ENCODE results near the gene CARS2.

The CARS2 gene

DNA sequence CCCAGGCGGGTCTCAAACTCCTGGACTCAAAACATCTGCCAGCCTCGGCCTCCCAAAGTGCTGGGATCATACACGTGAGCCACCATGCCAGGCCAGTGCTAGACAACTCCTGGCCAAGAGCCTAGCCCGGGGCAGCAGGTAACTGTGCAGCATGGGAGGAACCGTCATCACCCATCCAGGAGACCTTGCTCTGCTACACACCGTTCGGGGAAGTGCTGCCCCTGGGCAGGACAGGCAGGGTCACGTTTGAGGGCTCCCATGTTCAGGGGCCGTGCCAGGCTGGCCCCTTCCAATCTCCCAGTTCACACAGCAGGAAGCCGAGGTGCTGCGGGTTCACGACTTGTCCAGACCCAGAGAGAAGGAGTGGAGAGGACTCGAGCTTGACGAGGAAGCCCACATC is 55.5 kb downstream of the CARS2 start:
- no peak for DNase-seq

GRCh38 chr13:110649551-110649950 is 56.4 kb downstream of the CARS2 start:
- no peak for DNase-seq

- no peak for DNase-seq
Measured at GRCh38 chr13:110648848-110649421, 57.0 kb downstream of the CARS2 start.

GRCh38 chr13:110648146-110648819 is 57.6 kb downstream of the CARS2 start:
- DNase-seq: no peak

DNA sequence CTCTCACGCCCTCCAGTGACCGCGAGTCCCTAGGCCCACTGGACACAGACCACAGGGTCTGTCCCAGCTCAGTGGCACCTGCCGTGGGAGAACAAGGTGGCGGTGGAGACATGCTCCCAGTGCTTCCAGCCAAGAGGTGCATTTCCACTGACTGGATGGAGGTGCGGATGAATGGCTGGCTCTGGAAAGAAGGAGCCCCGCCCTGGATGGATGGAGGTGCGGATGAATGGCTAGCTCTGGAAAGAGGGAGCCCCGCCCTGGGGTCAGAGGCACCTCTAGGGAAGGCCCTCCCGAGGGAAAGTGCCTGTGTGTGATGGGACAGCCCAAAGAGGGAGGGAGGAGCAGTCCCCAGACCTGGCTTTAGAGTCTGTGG is 58.6 kb downstream of the CARS2 start:
- no peak for DNase-seq

- DNase-seq: no peak
Measured at GRCh38 chr13:110646442-110647364, 59.2 kb downstream of the CARS2 start.

DNA sequence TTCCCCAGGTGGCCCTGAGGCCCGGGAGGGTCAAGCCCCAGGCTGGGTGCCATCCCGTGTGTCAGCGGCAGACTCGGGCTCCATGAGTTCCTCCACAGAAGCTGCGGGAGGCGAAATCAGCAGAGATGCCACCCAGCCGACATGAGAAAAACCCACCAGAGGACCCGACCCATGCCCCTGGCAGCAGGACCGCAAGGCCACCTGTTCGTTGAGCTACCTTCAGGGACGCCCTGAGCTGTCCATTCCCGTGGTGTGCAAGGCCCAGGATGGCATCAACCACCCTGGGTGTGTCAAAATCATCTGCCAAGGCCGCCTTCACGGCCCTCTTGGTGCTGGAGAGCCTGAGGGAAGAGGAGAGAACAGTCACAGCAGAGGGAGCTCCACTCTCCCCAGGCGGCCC is 60.2 kb downstream of the CARS2 start:
- no peak for DNase-seq

- DNase-seq: peak; percentile 51 to 79
Measured at GRCh38 chr13:110644892-110645521, 60.9 kb downstream of the CARS2 start.

GRCh38 chr13:110643768-110644421 is 62.0 kb downstream of the CARS2 start:
- no peak for DNase-seq

DNA sequence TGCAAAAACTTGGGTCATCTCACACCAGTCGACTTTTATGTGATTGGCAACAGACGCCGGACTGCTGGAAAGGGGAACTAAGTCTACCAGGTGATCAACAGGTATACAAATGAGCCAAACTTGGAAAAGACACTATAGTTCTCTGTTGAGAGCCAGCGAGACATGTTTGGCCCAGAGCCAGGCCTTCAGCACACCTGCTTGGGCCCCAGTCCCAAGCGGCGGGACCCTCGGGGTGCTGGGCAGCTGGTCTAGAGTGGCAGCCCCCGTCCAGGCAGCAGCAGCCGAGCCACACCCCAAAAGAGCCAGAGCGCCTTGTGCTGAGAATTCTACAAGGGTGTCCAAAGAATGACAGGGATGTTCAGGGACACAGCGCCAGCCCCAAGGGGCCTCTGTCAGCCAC is 62.6 kb downstream of the CARS2 start:
- DNase-seq: no peak

DNA sequence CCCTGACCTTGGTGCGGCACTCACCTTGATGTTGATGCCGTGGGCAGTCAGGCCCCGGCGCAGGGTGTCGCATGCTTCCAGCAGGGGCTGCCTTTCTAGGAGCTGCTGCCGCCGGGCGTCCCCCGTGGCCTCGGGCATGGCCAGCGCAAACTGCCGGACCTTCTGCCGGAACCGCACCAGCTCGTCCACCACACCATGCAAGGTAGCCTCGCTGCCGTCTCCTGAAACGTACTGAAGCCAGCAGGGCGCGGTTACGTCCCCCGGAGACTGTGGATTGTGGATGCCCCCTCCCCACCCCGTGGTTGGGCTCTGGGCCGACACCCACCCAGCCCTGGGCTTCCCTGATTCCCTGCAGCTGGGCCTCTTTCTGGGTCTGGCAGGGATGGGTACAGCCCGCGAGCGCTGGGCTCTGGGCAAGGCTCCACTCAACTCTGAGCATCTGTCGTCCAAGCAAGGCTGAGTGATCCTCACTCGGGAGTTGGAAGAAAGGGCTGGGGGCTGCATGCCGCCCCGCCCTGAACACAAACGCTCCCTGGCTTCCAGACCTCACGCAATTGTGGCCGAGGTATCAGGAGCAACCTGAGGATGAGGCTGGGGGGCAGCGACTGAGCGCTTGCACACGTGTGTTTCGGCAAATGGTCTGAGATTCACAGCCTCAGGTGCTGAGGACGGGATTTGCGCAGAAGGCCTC is 63.5 kb downstream of the CARS2 start:
- DNase-seq: no peak

DNA sequence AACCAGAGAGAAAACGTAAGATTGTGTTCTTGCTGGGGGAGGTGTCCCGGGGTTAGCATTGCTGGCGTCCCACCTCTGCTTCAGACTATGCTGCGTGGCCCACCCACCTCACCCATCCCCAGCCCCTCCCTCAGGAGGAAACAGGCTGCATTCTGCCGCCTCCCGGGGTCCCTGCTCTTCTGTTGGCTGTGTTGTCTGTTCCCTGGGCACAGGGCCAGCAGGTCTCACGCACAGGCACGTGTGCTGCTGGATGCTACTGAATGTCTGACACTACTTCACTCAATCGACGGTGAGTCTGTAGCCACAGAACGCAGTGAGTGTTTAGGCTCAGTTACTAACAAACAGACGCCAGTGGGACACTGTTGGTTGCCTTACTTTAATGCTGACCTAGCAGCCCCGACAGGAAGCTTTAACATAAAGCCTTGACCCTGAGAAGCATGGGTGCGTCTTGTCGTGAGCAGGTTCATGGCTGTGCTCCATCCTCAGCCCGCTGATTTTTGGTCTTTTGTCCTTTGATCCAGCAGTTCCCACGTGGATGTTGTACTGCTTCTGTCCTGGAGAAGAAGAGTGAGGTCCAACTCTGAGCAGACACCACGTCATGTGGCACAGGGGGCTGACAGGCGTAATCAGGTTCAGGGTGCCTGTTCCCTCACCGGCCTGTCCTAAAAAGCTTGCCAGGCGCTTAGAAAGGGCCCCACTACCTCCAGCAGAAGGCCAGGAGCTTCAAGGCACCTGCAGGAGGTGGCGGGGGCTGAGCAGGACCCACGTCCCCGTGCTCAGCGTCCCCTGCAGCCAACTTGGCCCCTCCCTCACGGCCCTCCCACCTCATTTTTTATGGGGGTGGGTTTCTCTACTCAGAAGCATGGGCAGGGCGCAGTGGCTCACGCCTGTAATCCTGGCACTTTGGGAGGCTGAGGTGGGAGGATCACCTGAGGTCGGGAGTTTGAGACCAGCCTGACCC is 64.6 kb downstream of the CARS2 start:
- DNase-seq: no peak

DNA sequence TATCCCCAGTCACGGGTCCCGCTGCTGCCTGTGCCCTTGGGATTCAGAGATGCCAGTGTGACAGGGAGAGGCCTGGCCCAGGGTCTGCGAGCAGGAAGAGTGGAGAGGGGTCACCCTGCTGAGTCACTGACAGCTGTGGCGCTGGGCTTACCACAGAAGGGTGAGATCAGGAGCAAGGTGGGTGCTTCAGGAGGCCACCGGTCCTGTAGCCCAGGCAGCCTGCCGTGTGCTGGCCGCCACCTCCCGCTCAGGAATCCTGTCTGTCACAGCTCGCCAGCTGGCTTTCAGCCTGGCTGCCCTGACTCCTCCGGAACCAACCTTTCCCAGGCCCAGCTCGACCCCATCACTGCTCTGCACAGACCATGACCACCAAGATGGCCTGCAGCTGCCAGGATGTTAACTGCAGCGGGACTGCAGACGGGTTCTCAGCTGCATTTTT is 65.3 kb downstream of the CARS2 start:
- no peak for DNase-seq

DNA sequence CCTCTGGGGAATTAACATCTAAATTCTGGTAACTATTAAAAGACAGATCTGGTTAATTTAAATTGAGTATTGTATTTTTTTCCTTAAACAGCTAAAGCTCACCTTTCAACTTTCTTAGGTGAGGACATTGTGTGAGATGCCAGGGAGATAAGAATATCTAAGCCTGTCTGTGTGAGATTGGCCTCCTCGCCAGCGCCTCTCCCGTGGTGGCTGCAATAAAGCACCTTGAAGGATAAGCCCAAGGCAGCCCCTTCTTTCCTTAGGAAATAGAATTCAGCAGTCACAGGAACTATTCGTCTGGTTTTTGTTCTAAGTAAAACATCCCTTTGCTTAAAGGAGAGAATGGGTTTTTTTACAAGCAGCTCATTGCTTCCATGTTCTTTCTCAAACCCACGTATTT is 66.0 kb downstream of the CARS2 start:
- DNase-seq: no peak

- no peak for DNase-seq
Measured at GRCh38 chr13:110638814-110639806, 66.8 kb downstream of the CARS2 start.

DNA sequence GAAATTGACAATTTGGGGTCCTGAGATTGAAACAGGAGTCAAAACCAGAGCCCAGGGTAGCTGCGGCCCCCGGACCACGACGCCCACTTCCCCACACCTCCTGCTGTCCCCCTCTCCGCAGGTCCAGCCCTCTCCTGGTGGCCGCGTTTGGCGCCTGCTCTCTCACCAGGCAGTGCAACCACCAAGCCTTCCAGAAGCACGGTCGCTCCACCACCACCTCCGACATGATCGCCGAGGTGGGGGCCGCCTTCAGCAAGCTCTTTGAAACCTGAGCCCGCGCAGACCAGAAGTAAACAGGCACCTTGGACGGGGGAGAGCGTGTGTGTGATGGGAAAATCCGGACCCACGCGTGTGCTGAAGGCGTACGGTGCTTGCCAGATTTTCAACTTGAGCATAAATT is 67.7 kb downstream of the CARS2 start:
- DNase-seq: no peak

- no peak for DNase-seq
Measured at GRCh38 chr13:110637747-110638146, 68.2 kb downstream of the CARS2 start.

DNA sequence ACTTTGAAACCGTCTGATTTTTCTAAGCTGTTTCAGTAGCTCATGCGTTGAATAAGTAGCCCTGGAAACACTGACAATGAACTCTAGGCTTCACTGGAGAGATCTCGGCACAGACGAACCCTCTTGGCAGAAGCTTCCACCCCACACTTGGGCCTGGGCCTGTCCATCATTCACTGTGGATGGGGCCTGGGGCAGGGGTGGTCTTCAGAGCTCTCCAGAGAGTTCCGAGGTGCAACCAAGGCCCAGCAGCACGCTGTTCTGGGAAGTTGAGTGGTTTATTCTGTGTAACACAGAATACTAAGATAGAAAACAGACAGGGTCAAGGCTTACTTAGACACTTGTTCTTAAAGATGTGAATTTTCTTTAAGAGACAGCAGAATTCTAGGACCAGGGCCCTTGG is 68.6 kb downstream of the CARS2 start:
- DNase-seq: no peak

DNA sequence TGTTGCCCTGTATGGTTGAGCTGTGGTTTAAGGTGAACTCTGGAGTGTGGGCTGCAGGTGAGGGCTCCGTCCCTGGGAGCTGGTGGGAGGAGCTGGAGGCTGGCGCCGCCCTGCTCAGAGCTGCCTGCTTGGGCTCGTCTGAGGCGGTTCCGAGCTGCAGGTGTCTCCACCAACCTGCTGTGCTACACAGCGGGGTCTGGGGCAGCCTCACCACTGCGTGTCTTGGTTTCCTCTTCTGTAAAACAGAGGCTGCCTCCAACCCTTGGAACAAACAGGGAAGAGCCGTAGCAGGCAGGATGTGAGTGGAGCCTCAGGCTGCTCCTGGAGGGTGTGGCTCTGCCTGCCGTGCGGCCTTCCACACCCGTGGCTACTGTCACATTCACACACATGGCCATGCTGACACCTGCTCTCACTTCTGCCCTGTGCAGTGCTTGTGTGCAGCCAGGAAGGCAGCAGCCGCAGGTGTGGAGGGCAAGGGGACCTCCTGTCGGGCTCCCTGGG is 69.2 kb downstream of the CARS2 start:
- no peak for DNase-seq

DNA sequence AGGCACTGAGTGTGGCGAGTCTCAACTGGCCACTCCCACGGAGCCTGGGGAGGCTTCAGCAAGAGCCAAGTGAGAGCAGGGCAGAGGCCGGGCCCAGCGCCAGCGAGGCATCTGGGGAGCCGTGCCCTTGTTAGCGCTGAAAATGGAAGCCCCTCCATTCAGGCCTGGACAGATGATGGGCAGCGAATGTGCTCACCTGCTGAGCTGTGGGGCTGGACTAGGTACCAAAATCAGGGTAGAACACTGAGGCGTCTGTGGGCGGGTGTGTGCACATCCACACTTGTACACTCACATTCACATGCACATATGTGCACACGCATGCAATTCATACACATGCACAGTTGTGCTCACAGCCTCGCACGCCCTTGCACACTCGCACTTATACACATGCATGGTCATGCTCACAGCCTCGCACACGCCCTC is 69.9 kb downstream of the CARS2 start:
- DNase-seq: no peak
